ENCODE data around the gene CACNA2D1. TPM values are rescaled to one million over a fixed set of nuclear protein-coding genes. Genes with fewer than 3 reads are reported as not detected.

The CACNA2D1 gene
- total RNA-seq, 1 experiment from 2014 or later, result 9.1 TPM

DNA sequence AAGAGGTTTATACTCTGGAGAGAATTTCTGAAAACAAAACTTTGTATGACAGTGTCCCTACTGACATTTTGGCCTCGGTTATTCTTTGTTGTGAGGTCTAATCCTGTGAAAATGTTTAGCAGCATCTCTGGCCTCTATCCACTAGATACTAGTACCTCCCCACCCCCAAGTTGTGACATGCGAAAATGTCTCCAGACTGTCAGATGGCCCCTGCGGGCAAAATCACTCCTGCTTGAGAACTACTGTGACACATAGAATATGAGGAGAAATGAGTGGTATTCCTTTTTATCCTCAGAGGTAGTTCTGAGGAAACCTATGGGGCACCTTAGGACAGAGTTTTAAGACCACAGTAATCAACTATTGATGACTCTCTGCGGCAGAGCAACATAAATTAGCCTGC is 358.5 kb downstream of the CACNA2D1 start:
- H3K27me3 ChIP-seq (ENCODE audit: control insufficient read depth, insufficient read depth, low read length), result no peaks in the 10 kb centered on the region
- no peak for DNase-seq
- H3K36me3 ChIP-seq (replicated peaks; ENCODE audit: control insufficient read depth, insufficient read depth, low read length), result no peaks in the 10 kb centered on the region
- H3K4me3 ChIP-seq (ENCODE audit: insufficient read depth, low read depth, low read length), result no peak overlapping the region

DNA sequence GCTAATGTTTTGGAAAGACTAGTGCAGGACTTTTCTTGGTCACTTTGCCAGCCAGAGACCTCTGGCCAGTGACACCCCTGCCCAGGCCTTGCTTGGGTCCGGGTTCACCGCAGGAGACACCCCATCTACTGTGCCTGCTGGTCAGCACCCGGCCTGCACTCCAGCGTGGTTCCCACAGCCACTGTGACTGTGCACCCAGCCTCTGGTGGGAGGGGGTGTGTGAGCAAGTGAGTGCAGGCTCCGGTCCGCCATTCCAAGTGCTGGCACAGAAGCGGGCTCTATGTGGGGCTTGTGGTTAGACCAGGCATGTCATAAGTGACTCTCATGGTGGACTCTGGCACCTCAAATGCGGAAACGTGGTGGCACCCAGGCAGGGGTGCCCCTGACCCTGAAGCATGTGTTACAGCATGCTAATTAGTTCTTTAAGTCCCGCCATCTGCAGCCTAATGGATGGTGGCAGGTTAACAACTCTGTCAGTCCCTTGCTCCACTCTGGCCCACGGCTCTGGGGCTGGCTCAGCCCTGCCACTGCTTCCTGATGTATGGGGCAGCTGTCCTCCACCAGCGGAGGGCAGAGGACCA is 361.8 kb downstream of the CACNA2D1 start:
- no peak for DNase-seq
- Histone ChIP-seq H3K36me3 (replicated peaks; ENCODE audit: control insufficient read depth, insufficient read depth, low read length) (no peaks in the 10 kb centered on the region), H3K4me3 (ENCODE audit: insufficient read depth, low read depth, low read length) (no peak overlapping the region)

DNA sequence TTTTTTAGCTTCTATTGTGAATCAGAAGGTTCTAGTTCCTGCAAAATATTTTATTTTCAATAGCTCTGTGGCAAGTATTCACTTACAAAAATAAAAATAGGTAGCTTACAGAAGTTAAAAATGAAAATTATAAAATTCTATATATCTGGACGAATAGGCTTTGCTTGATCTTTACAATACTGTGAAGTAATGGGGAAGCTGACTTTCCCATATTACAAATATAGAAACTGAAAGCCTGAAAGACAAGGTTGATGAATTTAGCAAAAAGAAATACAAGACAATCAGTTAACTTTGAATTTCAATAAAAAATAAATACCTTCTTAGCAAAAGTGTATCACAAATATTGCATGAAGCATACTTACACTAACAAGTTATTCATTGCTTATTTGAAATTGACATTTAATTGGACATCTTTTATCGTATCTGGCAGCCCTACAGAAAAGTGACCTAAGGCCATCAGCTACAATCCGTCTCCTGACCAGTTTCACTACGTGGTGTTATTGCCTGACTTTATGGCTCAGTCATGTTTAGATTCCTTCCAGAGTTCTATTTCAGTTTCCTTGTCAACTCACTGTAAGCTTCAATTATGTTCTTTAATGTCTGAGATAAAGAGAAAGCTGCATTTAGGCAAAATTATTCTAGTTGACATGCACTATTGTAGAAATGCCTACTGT is 363.2 kb downstream of the CACNA2D1 start:
- Histone ChIP-seq H3K36me3 (replicated peaks; ENCODE audit: control insufficient read depth, insufficient read depth, low read length) (no peaks in the 10 kb centered on the region), H3K4me3 (ENCODE audit: insufficient read depth, low read depth, low read length) (no peak overlapping the region), H3K27me3 (ENCODE audit: control insufficient read depth, insufficient read depth, low read length) (no peaks in the 10 kb centered on the region)
- DNase-seq, result no peak

More for the DNA sequence above, 361.8 kb downstream of the CACNA2D1 start:
- no peaks in the 10 kb centered on the region for H3K27me3 ChIP-seq (ENCODE audit: control insufficient read depth, insufficient read depth, low read length)

DNA sequence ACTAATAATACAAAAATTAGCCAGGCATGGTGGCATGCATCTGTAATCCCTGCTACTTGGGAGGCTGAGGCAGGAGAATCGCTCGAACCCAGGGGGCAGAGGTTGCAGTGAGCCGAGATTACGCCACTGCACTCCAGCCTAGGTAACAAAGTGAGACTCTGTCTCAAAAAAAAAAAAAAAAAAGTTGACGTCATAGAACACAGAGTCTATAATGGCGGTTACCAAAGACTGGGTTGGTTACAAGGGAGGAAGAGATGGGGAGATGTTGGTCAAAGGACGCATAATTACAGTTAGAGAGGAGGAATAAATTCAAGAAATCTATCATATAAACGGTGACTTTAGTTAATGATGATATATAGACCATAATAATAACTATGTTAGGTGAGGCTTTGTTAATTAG is 364.1 kb downstream of the CACNA2D1 start:
- H3K27me3 ChIP-seq (ENCODE audit: control insufficient read depth, insufficient read depth, low read length), result no peaks in the 10 kb centered on the region
- H3K4me3 ChIP-seq (ENCODE audit: insufficient read depth, low read depth, low read length), result no peak overlapping the region
- H3K36me3 ChIP-seq (replicated peaks; ENCODE audit: control insufficient read depth, insufficient read depth, low read length), result no peaks in the 10 kb centered on the region
- no peak for DNase-seq

DNA sequence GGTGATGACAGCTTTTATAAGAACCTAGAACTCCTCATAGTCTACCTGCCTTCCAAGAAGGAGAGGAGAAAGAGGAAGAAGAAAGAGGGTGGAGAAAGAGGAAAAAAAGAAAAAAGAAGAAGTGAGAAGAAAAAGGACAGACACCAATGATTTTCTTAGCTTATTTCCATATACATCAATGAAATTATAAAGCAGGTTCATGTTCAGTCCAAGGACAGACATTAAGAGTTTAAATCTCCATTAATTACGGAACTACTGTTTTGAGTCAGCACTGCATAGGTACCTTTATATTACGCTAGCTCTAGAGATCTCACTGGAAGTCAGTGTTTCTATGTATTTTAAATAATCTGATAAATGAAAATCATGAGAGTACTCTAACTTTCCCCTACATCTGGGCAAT is 364.8 kb downstream of the CACNA2D1 start:
- H3K36me3 ChIP-seq (replicated peaks; ENCODE audit: control insufficient read depth, insufficient read depth, low read length), result no peaks in the 10 kb centered on the region
- no peak overlapping the region for H3K4me3 ChIP-seq (ENCODE audit: insufficient read depth, low read depth, low read length)
- H3K27me3 ChIP-seq (ENCODE audit: control insufficient read depth, insufficient read depth, low read length), result no peaks in the 10 kb centered on the region
- no peak for DNase-seq

DNA sequence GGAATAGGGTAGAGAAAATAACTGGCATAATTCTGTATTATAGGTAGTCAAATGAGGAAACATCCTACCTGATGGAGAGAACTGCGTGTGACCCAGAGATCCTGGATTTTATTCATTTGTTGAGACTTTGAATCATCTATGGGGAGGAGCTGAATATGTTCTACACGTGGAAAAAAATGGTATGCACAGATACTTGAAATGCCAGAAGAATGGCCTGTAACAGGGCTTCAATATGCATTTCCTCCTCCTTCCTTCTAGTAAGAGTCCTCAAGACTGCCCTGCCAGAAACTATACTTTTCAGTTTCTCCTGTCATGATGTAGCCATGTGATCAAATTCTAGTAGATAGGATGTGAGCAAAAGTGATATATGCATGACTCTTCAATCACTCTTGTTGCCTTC is 372.1 kb downstream of the CACNA2D1 start:
- Histone ChIP-seq H3K36me3 (replicated peaks; ENCODE audit: control insufficient read depth, insufficient read depth, low read length) (no peaks in the 10 kb centered on the region), H3K27me3 (ENCODE audit: control insufficient read depth, insufficient read depth, low read length) (no peaks in the 10 kb centered on the region), H3K4me3 (ENCODE audit: insufficient read depth, low read depth, low read length) (no peak overlapping the region)
- no peak for DNase-seq

DNA sequence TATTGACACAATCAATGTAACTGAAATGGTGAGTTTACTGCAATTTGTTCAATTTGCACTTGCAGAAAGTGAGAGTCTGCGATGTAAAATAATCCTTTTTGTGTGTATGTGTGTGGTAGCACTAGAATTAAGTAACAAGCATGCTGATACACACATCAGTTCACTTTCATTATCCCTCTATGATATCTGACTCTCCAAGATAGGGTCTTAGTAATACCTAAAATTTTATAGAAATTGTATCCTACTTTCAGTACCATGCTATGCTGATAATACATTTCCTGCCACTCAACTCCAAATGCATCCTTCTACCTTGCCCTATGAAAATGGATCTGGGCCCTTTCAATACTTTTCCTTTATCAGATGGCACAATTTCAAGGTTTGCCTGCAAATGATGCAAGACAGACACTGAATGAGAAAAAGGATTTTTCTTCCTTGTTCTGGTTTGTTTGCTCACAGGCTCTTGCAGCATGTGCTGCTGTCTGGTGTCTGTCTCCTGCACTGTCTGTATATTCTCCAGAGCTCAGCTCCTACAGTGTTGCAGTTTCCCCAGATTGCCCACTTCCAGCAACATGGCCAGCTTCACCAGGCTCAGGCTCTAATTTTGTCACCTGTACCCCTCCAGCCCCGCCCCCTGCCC is 375.8 kb downstream of the CACNA2D1 start:
- no peak for DNase-seq
- Histone ChIP-seq H3K36me3 (replicated peaks; ENCODE audit: control insufficient read depth, insufficient read depth, low read length) (no peaks in the 10 kb centered on the region), H3K4me3 (ENCODE audit: insufficient read depth, low read depth, low read length) (no peak overlapping the region), H3K27me3 (ENCODE audit: control insufficient read depth, insufficient read depth, low read length) (no peaks in the 10 kb centered on the region)

DNA sequence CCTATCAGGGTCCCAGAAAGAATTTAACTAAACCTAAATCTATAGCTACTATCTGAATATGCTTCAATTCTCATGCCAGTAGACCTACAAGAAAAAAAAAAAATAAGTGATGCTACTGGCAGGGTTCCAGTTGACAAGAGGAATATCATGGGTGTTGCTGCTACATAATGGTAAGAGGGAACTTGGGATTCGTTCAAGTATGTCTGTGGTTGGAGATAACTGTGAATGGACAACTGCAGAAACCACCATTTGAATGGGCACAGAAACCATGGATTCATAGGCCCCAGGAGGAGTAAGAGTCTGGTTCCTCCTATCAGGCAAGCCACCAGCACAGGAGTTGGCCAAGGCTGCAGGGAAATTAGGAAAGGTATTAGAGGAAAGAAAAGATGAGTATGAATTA is 386.1 kb downstream of the CACNA2D1 start:
- no peak for DNase-seq
- H3K36me3 ChIP-seq (replicated peaks; ENCODE audit: control insufficient read depth, insufficient read depth, low read length), result no peaks in the 10 kb centered on the region
- H3K4me3 ChIP-seq (ENCODE audit: insufficient read depth, low read depth, low read length), result no peak overlapping the region
- H3K27me3 ChIP-seq (ENCODE audit: control insufficient read depth, insufficient read depth, low read length), result no peaks in the 10 kb centered on the region

DNA sequence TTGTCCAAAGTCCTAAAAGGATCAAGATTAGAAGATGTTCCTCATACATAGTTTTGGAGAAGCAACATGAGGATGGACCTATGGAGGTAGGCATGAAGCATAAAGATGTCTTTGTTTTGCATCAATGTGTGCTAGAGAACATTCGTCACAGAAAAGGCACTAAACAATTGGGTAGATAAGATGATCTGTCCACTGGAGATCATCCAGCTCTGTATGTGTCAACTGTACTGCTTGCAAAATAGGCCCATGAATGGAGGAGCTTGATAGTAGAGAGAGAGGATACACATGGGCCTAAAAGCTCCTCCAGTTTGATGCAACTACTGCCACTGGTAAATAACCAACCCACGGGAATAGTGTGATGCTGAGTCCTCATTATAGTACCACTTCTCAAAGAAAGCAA is 387.3 kb downstream of the CACNA2D1 start:
- H3K27me3 ChIP-seq (ENCODE audit: control insufficient read depth, insufficient read depth, low read length), result no peaks in the 10 kb centered on the region
- no peaks in the 10 kb centered on the region for H3K36me3 ChIP-seq (replicated peaks; ENCODE audit: control insufficient read depth, insufficient read depth, low read length)
- no peak for DNase-seq
- no peak overlapping the region for H3K4me3 ChIP-seq (ENCODE audit: insufficient read depth, low read depth, low read length)

DNA sequence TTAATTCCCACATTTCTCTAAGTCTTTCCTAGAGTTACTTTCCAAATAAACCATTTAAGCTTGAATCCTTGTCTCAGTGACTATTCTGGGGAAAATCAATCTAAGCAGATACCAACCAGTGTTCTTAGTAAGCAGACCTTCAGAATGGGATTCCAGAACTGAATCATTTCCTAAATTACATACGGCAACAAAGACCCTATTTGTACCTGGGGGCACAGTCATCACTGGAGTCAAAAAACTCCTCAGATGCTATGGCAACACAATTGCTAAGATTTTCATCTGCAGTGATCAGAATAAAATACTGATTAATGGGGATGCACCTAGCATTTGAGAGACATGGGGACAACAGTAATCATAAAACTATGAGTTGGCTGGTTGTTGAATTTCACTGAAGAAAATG is 389.0 kb downstream of the CACNA2D1 start:
- Histone ChIP-seq H3K36me3 (replicated peaks; ENCODE audit: control insufficient read depth, insufficient read depth, low read length) (no peaks in the 10 kb centered on the region), H3K27me3 (ENCODE audit: control insufficient read depth, insufficient read depth, low read length) (no peaks in the 10 kb centered on the region), H3K4me3 (ENCODE audit: insufficient read depth, low read depth, low read length) (no peak overlapping the region)
- no peak for DNase-seq

DNA sequence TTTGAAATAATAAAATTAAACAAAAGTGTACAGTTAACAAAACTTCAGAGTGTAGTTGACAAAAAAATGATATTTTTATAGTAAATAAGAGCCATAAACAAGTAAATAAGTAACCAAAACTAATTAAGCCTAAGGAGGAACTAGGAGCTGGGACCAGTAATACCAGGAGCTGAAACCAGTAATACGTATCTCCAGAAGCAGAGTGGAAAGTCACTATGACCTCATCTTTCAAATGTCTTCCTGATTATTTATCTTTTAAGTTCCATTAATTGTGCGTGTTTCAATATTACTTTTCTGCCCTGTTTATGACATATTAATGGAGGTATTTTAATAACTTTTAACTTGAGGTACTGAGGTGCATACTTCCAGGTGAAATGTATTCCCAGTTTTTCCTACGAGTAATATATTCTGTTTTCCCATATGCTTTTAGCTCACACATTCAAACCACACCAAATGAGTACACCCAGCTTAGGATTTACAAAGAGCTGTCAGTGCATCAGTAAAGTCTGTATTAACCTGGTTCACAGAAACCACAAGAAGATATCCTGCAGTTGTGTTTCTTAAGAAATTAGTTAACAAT is 390.0 kb downstream of the CACNA2D1 start:
- Histone ChIP-seq H3K36me3 (replicated peaks; ENCODE audit: control insufficient read depth, insufficient read depth, low read length) (no peaks in the 10 kb centered on the region), H3K4me3 (ENCODE audit: insufficient read depth, low read depth, low read length) (no peak overlapping the region), H3K27me3 (ENCODE audit: control insufficient read depth, insufficient read depth, low read length) (no peaks in the 10 kb centered on the region)
- DNase-seq, result no peak

DNA sequence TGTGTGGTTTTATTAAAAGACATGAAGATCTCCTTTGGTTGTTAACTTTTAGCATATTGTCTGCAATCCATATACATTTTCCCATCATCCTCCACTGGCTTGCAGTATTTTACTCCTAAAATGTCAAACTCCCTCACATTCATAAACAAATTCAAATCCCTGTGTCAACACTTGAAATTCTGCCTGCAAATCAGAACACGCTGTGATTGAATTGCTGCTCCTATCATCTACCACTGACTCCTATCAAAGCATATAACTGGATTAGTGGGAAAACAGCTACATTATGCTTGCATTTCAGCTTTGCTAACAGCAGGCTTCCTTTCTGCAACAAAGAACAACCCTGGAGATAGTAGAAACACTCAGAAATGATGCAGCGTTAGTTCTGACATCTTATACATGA is 392.0 kb downstream of the CACNA2D1 start:
- no peak overlapping the region for H3K4me3 ChIP-seq (ENCODE audit: insufficient read depth, low read depth, low read length)
- no peaks in the 10 kb centered on the region for H3K36me3 ChIP-seq (replicated peaks; ENCODE audit: control insufficient read depth, insufficient read depth, low read length)
- no peaks in the 10 kb centered on the region for H3K27me3 ChIP-seq (ENCODE audit: control insufficient read depth, insufficient read depth, low read length)
- DNase-seq, result peak; percentile 1

DNA sequence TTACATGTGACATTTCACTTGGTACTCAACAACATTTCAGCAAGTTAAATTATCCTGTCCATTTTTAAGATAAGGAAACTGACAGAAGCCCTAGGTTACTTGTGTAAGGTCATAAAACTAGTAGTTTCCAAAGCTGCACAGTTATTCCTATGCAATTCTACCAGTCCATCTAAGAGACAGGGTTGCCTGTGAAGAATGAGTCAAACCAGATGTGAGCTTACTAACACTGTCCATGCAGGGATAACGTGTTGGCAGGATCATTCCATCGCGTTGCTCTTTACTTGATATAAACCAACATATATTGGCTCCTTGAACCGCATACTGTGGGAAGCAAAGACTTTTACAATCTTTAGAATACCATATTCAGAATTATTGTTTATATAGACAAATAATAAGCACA is 392.8 kb downstream of the CACNA2D1 start:
- no peaks in the 10 kb centered on the region for H3K27me3 ChIP-seq (ENCODE audit: control insufficient read depth, insufficient read depth, low read length)
- DNase-seq, result no peak
- H3K36me3 ChIP-seq (replicated peaks; ENCODE audit: control insufficient read depth, insufficient read depth, low read length), result no peaks in the 10 kb centered on the region
- no peak overlapping the region for H3K4me3 ChIP-seq (ENCODE audit: insufficient read depth, low read depth, low read length)

DNA sequence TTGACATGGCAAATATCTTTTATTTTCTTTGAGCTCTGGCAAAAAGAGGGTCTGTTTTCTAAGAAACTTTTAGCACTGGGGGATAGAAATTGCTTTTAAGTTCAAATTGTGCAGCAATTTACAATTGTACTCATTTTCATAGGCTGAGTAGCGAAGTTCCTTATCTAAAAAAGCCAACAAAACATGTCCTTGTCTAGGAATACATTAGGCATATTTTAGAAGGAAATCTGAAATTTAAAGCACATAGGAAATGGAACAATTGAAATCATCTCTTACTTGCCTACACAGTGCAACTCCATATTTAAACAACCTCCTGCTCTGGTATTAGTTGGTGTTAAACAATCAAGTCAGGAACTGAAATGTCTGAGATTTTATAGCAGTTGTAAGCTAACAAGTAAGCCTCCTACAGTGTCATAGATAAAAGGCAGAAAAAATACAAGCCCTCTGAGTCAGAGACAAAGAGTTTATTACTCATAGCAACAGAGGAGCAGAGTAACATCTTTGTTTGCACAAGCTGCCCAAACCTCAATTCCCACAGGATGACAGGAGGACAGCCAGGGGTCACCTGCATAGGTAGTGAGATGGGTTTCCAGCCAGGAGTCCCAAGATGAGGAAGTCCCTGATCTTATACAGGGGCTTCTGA is 393.6 kb downstream of the CACNA2D1 start:
- no peak for DNase-seq
- Histone ChIP-seq H3K4me3 (ENCODE audit: insufficient read depth, low read depth, low read length) (no peak overlapping the region), H3K27me3 (ENCODE audit: control insufficient read depth, insufficient read depth, low read length) (no peaks in the 10 kb centered on the region), H3K36me3 (replicated peaks; ENCODE audit: control insufficient read depth, insufficient read depth, low read length) (no peaks in the 10 kb centered on the region)

DNA sequence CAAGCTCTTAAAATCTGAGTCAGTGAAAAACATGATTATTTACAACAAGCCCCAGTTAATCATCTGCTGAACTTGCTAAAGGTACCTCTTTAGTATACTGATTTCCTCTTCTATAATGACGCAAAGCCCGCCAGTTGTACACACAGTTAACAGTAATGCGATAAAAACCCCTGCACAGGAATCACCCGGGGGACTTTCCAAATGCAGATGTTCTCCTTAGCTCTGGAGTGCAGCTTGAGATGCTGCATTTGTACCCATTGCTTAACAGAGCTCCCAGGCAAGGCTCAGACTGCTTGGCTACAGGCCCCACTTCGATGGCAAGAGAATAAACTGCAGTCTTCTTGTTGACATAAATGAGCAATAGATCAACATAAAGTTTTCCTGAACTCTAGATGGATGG is 394.1 kb downstream of the CACNA2D1 start:
- Histone ChIP-seq H3K4me3 (ENCODE audit: insufficient read depth, low read depth, low read length) (no peak overlapping the region), H3K36me3 (replicated peaks; ENCODE audit: control insufficient read depth, insufficient read depth, low read length) (no peaks in the 10 kb centered on the region), H3K27me3 (ENCODE audit: control insufficient read depth, insufficient read depth, low read length) (no peaks in the 10 kb centered on the region)
- DNase-seq, result peak; percentile 1

All from H7 (cell line).